ENCODE results near the gene ASPSCR1.

DNA sequence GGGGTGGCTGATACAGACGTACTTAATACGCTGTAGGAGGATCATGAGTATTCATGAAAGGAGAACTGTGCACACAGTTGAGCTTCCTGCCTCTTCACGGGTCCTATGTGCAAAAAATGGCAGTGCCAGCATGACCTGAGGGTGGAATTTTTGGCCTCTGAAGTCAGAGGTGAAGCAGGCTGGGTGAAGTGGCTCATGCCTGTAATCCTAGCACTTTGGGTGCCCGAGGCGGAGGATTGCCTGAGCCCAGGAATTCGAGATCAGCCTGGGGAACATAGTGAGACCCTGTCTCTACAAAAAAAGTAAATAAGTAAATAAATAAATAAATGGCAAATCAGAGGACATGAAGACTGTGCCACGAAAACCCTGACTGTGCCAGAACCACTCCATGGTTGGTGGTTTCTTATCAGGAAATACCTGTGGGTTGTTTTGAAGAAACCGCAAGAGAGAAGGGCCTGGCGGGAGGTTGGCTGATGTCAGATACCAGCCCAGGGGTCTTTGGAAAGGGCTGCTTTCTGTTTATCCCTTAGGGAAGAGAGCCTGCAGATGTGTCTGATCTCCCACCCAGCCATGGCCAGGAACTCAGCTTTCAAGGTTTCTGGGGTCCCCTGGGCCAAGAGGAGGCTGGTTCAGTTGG, 3.4 kb downstream of the ASPSCR1 start:
- TF ChIP-seq CTCF (IDR thresholded peaks at IDR 0.05): no peak
- no peak for TF ChIP-seq POLR2A (IDR thresholded peaks at IDR 0.05)

Data from testis (tissue), 2 donors.